Naive B cell (primary cell): ENCODE results near the gene PTPN6. TPM values are rescaled to one million over a fixed set of nuclear protein-coding genes. Genes with fewer than 3 reads are reported as not detected.

Experiments used
- ATAC-seq, 2 donors: fragments of 150-1000 bp; cut with Tn5 transposase; 2 replicates each; pipeline ENCODE4 v1.10.0; 2021; ENCODE audit warnings: low read depth in 2 of 2, mild to moderate bottlenecking in 2 of 2, moderate library complexity in 2 of 2
- DNase-seq: peaks from one replicate; pipeline ENCODE4 v3.0.0; 2022
- H3K27ac Mint-ChIP-seq, 6 donors: one replicate each; pipeline ENCODE4 v1.8.0; 2020 to 2022; ENCODE audit warnings: mild to moderate bottlenecking in 6 of 6, mixed read lengths in 6 of 6, moderate library complexity in 5 of 6, inconsistent platforms in 2 of 6
- H3K27me3 Mint-ChIP-seq, 3 donors: one replicate each; pipeline ENCODE4 v1.8.0; 2021 to 2022; ENCODE audit warnings: mixed read lengths in 3 of 3, mild to moderate bottlenecking in 1 of 3
- H3K36me3 Mint-ChIP-seq, 2 donors: one replicate each; pipeline ENCODE4 v1.8.0; 2020 to 2022; ENCODE audit warnings: mixed read lengths in 2 of 2, inconsistent platforms in 1 of 2, mild to moderate bottlenecking in 1 of 2
- H3K4me1 Mint-ChIP-seq, 3 donors: one replicate each; pipeline ENCODE4 v1.8.0; 2020 to 2022; ENCODE audit warnings: mixed read lengths in 3 of 3, inconsistent platforms in 1 of 3, mild to moderate bottlenecking in 1 of 3, moderate library complexity in 1 of 3
- H3K4me3 Mint-ChIP-seq, 8 donors: one replicate each; pipeline ENCODE4 v1.8.0; 2020 to 2022; ENCODE audit warnings: mild to moderate bottlenecking in 8 of 8, mixed read lengths in 8 of 8, moderate library complexity in 8 of 8, inconsistent platforms in 2 of 8
- H3K9me3 Mint-ChIP-seq, 7 donors: one replicate each; pipeline ENCODE4 v1.8.0; 2020 to 2022; ENCODE audit warnings: mixed read lengths in 7 of 7, mild to moderate bottlenecking in 5 of 7, inconsistent platforms in 2 of 7, moderate library complexity in 1 of 7
- polyA plus RNA-seq, 6 donors: library from polyadenylated mRNA; unstranded; fragments of 300-500 nt; fragmentation: Illumina TruSeq; gene quantifications; one replicate each; pipeline ENCODE4 v1.2.3, GENCODE V29; 2021; ENCODE audit warnings: low read depth in 6 of 6

Gene PTPN6
- polyA plus RNA-seq, 6 donors from 2014 or later = 398 to 1,059 (median 612) TPM

DNA sequence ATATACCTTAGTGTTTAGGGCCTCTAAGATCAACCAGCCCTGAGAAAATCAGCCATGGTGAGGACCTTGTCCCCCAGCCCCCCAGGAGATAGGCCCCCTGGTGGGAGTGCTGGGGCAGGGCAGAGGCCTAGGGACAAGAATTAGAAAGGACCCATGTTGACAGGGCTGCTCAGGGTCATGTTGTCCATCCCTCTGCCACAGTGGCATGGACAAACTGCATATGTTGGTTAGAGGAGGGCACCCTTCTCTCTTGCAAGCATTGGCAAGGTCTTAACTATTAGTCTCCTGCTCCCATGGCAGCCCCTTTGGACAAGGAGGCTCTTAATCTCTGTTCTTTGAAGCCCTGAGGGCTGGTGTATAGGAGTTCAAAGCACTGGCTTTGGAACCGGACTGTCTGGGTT is 755 bp upstream of the PTPN6 start:
- Mint-ChIP-seq H3K27me3 (no peaks in the 10 kb centered on the region), H3K27ac (peak overlapping the region in 5 of 6 donors; percentile 95 to 98 (median 96)), H3K4me1 (peaks cover 73 to 80% (median 74%) of the 10 kb centered on the region in 3 donors), H3K36me3 (peaks cover 10 to 36% of the 10 kb centered on the region in 2 donors), H3K9me3 (no peaks in the 10 kb centered on the region), H3K4me3 (peak overlapping the region; percentile 90 to 99 (median 98))
- DNase-seq = no peak
- no peak for ATAC-seq

DNA sequence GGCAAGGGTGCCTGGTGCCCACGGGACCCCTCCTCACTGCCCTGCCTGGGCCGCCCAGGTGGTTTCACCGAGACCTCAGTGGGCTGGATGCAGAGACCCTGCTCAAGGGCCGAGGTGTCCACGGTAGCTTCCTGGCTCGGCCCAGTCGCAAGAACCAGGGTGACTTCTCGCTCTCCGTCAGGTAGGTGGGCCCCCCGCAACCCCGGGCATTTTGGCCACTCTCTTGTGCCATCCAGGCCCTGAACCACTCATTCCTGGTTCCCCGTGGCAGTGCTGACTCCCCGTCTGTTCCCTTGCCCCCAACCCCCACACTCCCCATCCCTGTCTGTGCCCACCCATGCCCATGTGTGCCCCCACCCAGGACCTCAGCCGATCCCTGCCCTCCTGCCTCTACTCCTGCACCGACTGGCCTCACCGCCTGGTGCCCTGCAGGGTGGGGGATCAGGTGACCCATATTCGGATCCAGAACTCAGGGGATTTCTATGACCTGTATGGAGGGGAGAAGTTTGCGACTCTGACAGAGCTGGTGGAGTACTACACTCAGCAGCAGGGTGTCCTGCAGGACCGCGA is 480 bp downstream of the PTPN6 start:
- peaks cover 74 to 80% (median 75%) of the 10 kb centered on the region in 3 donors for H3K4me1 Mint-ChIP-seq
- H3K27ac Mint-ChIP-seq = peak overlapping the region; percentile 39 to 98 (median 89)

DNA sequence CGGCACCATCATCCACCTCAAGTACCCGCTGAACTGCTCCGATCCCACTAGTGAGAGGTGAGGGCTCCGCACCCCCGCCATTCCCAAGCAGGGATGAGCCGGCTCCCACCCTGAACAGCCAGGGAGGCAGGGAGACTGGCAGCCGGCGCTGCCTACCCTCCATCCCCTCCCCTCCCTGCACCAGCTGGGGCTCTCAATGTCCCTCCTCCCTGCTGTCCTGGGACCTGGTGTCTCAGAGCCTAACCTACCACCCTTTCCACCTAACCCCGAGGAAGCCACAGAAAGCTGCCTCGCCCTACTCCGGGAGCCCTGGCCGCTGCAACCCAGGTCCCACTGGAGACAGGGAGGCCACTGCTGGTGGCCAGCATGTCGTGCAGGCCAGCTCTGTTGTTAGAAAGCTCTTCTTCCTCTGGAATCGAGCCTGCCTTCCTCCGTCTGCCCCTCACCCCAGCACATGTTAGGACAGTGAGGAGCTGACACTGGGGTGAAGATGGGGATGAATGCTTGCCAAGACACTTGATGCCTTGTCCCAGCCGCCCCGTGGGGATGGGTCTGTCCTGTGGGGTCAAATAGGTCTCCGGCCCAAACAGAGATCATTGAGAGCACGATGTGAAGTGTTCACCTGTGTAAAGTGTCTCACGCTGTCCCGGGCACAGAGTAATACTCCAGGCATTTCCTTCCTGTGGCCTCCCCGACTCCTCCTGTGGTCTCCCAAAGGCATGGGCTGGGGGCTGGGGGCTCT is 1.1 kb downstream of the PTPN6 start:
- H3K4me1 Mint-ChIP-seq = peaks cover 74 to 80% (median 76%) of the 10 kb centered on the region in 3 donors
- peaks cover 10 to 55% of the 10 kb centered on the region in 2 donors for H3K36me3 Mint-ChIP-seq
- H3K27ac Mint-ChIP-seq = peak overlapping the region; percentile 71 to 98 (median 98)
- no peak for ATAC-seq
- peak overlapping the region; percentile 90 to 99 (median 98) for H3K4me3 Mint-ChIP-seq
- DNase-seq = no peak
- no peaks in the 10 kb centered on the region for H3K9me3 Mint-ChIP-seq
- H3K27me3 Mint-ChIP-seq = no peaks in the 10 kb centered on the region

More for the DNA sequence above, 480 bp downstream of the PTPN6 start:
- no peak for DNase-seq
- no peak for ATAC-seq
- Mint-ChIP-seq H3K27me3 (no peaks in the 10 kb centered on the region), H3K4me3 (peak overlapping the region; percentile 90 to 99 (median 98)), H3K36me3 (peaks cover 10 to 48% of the 10 kb centered on the region in 2 donors), H3K9me3 (no peaks in the 10 kb centered on the region)

DNA sequence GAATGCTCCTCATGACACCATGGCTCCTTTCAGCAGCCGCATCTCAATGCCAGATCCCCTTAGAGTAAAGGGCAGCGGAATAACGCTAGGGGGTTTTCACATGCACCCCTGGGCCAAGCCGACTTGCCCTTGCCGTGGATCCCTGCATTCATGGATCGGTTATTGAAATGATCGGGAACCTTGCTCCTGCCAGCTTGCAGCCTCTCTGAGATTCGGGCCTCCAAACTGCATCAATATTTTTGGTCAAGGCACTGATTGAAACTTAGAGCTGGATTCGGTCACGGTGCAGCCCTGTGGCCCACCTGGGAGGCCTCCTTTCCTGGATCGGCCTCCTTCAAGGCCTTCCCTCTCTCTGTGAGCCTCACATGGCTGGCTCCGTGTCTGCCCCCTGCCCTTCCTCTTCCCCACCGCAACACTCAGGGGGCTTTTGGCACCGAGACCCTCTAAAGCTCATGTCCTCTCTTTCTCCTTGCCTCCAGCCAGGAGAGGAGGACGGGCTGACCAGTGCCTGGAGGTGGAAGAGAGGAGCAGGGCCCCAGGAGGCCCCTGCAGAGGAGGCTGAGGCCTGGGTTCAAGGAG is 1.8 kb downstream of the PTPN6 start:
- ATAC-seq (no peak), DNase-seq (no peak)
- no peaks in the 10 kb centered on the region for H3K27me3 Mint-ChIP-seq
- H3K4me3 Mint-ChIP-seq = peak overlapping the region; percentile 90 to 99 (median 98)
- no peaks in the 10 kb centered on the region for H3K9me3 Mint-ChIP-seq
- peaks cover 70 to 80% (median 73%) of the 10 kb centered on the region in 3 donors for H3K4me1 Mint-ChIP-seq
- peaks cover 10 to 56% of the 10 kb centered on the region in 2 donors for H3K36me3 Mint-ChIP-seq
- H3K27ac Mint-ChIP-seq = peak overlapping the region; percentile 53 to 98 (median 98)

DNA sequence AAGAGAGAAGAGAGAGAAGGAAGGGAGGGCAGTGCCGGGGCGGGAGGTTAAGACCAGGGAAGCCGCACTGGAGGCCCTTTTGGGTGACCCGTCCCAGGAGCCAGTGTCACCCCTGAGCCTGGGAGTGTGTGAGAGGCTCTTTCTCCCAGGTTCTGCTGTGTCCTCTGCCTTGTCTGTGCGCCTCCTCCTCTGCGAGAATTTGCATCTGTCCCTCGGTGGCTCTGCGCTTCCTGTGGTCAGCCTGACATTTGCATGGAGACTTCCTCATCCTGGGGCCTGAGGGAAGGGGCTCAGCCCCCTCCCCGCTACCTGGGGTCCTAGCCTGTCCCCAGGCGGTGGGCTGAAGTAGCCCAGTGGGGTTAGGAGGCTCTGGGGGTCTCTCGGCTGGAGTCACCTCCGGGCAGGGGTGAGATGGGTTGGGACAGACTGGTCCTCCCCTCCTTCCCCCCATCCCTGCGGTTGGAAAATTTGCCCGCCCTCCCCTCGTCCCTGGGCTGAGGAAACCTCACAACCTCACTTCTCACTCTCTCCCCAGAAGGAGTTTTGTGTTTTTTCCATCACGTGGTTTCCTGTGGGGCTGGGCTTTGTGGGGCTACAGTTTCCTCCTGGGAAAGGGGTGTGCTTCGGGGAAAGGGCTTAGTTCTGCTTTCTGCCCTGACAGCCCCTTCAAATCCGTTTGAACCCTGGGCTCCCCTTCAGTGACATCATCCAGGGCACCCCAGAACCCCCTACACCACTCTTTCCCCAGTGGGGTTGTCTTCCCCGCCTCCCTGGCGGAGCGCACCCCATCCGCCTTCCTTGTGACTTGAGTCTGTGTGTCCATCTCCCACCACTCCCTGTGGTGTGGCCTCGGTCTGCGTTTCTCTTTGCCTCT is 2.5 kb downstream of the PTPN6 start:
- ATAC-seq = peak; percentile 50 to 57
- Mint-ChIP-seq H3K9me3 (no peaks in the 10 kb centered on the region), H3K4me1 (peaks cover 71 to 80% (median 73%) of the 10 kb centered on the region in 3 donors), H3K36me3 (peaks cover 17 to 62% of the 10 kb centered on the region in 2 donors), H3K27ac (peak overlapping the region; percentile 92 to 98 (median 98)), H3K4me3 (peak overlapping the region; percentile 90 to 99 (median 98)), H3K27me3 (no peaks in the 10 kb centered on the region)
- peak; percentile 83 for DNase-seq

DNA sequence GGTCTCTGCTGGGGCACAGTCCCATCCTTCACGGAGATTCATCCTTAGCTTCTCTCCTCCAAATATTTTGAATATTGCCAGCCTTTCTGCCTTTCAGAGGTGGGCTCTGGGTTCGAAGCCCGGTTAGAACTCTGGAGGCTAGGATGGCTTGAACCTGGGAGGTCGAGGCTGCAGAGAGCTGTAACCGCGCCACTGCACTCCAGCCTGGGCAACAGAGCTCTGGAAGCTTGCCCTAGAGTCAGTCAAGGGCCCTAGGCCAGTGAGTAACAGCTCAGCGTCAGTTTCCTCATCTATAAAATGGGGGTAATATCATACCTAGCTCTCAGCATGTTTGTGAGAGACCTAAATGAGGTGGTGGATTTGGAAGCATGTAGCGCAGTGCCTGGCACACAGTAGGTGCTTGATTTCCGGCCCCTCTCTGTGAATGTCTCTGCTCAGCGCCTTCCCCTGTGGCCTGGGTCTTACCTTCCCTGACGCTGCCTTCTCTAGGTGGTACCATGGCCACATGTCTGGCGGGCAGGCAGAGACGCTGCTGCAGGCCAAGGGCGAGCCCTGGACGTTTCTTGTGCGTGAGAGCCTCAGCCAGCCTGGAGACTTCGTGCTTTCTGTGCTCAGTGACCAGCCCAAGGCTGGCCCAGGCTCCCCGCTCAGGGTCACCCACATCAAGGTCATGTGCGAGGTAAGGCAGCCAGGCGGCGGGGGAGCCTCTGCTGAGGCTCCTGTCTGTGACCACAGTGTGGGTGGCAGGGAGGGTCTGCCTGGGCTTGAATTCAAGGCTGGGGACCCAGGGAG is 3.4 kb downstream of the PTPN6 start:
- H3K27me3 Mint-ChIP-seq = no peaks in the 10 kb centered on the region
- peaks cover 71 to 80% (median 73%) of the 10 kb centered on the region in 3 donors for H3K4me1 Mint-ChIP-seq
- no peaks in the 10 kb centered on the region for H3K9me3 Mint-ChIP-seq
- ATAC-seq = no peak
- no peak for DNase-seq
- H3K36me3 Mint-ChIP-seq = peaks cover 25 to 71% of the 10 kb centered on the region in 2 donors
- peak overlapping the region; percentile 92 to 98 (median 98) for H3K27ac Mint-ChIP-seq
- H3K4me3 Mint-ChIP-seq = peak overlapping the region; percentile 90 to 99 (median 98)

DNA sequence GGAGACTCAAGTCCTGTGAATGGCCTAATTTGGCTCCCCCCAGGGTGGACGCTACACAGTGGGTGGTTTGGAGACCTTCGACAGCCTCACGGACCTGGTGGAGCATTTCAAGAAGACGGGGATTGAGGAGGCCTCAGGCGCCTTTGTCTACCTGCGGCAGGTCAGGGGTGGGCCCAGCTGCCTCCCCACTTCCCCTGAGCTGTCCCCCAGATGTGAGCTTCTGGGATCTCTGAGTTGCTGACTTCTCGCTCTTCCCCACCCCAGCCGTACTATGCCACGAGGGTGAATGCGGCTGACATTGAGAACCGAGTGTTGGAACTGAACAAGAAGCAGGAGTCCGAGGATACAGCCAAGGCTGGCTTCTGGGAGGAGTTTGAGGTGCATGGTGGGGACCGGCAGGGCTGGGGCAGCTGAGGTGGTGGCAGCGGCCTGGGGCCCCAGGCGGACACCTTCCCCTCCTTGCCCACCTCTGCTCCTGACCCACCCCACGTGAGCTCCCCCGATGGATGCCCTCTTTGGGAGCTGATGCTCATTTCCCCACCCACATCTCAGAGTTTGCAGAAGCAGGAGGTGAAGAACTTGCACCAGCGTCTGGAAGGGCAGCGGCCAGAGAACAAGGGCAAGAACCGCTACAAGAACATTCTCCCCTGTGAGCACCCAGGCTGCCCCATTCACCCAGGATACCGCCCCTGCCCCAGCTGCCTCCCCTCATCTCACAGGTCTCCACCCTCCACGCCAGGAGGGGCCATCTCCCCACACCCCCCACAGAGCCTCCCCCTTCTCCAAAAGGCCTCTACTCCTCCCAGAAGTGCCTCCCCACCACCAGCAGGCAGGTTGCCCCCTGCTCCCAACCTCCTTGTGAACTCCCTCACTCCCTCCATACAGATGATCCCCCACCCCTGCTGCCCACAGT is 4.2 kb downstream of the PTPN6 start:
- H3K36me3 Mint-ChIP-seq = peaks cover 26 to 74% of the 10 kb centered on the region in 2 donors
- no peak for ATAC-seq

DNA sequence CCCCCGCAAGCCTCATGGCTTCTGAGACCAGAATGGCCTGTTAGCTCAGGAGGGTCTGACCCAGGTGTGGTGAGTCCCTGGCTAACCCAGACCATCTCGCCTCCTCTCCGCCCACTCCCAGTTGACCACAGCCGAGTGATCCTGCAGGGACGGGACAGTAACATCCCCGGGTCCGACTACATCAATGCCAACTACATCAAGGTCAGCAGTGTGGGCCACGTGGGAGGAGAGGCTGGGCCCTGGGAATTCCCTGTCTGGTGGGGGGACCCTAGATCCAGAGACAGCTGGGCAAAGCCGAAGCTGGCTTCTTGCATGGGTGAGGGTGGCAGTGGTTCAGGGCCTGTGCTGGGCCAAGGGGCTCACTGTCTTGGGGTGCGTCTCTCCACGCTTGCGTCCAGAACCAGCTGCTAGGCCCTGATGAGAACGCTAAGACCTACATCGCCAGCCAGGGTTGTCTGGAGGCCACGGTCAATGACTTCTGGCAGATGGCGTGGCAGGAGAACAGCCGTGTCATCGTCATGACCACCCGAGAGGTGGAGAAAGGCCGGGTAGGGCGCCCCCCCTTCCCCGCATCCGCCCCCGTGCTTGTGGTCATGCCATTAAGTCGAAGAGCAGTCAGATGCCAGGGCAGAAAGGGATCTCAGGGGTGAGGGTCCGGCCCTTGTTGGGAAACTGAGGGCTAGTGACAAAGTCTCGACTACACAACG is 5.0 kb downstream of the PTPN6 start:
- Mint-ChIP-seq H3K27me3 (no peaks in the 10 kb centered on the region), H3K4me3 (peak overlapping the region; percentile 80 to 99 (median 96)), H3K4me1 (peaks cover 67 to 80% (median 72%) of the 10 kb centered on the region in 3 donors), H3K36me3 (peaks cover 27 to 82% of the 10 kb centered on the region in 2 donors), H3K9me3 (no peaks in the 10 kb centered on the region), H3K27ac (peak overlapping the region in 5 of 6 donors; percentile 90 to 98 (median 93))
- no peak for ATAC-seq
- no peak for DNase-seq

More for the DNA sequence above, 4.2 kb downstream of the PTPN6 start:
- no peaks in the 10 kb centered on the region for H3K9me3 Mint-ChIP-seq
- H3K4me1 Mint-ChIP-seq = peaks cover 67 to 80% (median 71%) of the 10 kb centered on the region in 3 donors
- H3K27ac Mint-ChIP-seq = peak overlapping the region in 5 of 6 donors; percentile 83 to 98 (median 97)
- peak overlapping the region; percentile 90 to 99 (median 98) for H3K4me3 Mint-ChIP-seq
- no peak for DNase-seq
- H3K27me3 Mint-ChIP-seq = no peaks in the 10 kb centered on the region

DNA sequence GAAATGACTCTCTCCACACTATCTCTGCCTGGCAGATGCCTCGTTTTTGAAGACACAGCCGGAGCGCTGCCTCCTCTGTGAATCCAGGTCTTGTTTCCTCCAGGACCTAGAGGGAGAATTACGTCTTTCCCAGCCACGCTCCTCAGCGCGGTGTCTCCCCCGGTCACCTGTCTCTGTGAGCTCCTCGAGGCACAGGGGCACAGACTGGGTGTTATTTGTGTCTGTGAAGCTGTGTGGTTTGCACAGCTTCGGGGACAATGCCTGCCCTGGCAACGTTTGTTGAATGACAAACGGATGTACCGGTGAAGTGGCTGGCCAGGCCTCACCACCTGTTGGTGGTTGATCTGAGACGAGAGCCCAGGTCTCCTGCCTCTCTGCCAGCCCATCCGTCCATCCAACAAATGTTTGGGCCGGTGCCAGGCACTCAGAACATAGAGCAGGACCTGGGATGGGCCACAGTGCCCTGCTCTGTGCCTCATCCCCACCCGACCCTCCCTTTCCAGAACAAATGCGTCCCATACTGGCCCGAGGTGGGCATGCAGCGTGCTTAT is 6.1 kb downstream of the PTPN6 start:
- Mint-ChIP-seq H3K9me3 (no peaks in the 10 kb centered on the region), H3K27me3 (no peaks in the 10 kb centered on the region), H3K4me3 (peak overlapping the region; percentile 80 to 99 (median 96)), H3K4me1 (peaks cover 78 to 90% (median 83%) of the 10 kb centered on the region in 3 donors), H3K27ac (peak overlapping the region; percentile 63 to 99 (median 94)), H3K36me3 (peaks cover 32 to 78% of the 10 kb centered on the region in 2 donors)
- DNase-seq (no peak), ATAC-seq (no peak)

DNA sequence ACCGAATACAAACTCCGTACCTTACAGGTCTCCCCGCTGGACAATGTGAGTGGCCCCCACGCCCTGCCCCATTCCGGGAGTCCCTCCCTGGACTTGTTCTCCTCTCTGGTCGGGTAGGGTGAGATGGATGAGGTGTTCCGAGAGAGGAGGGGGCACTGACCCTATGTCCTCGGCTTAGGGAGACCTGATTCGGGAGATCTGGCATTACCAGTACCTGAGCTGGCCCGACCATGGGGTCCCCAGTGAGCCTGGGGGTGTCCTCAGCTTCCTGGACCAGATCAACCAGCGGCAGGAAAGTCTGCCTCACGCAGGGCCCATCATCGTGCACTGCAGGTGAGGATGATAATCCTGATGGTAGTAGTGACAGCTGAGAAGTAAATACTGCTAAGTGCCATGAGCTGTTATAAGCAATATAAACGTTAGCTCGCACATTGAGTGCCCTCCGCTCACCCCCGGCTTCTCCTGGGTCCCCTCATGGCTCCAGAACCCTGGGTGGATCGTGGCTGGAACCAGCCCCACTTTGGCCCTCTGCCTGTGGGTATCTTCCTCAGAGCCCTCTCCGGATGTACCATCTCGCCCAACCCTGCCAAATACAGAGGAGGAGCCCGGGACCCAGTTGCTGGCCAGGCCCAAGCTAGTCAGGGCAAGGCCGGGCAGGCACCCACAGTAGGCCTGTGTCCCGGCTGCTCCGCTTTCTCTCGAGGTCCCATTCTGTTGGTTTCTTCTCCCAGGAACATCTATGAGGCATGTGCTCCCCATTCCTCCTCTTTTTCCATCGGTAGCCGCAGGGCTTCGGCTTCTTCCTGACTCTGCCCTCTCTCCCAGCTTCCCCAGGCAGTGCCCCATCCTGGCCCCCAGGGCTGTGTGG is 6.8 kb downstream of the PTPN6 start:
- DNase-seq = no peak
- no peak for ATAC-seq
- peaks cover 83 to 98% (median 87%) of the 10 kb centered on the region in 3 donors for H3K4me1 Mint-ChIP-seq
- no peaks in the 10 kb centered on the region for H3K9me3 Mint-ChIP-seq
- H3K27me3 Mint-ChIP-seq = no peaks in the 10 kb centered on the region
- H3K36me3 Mint-ChIP-seq = peaks cover 24 to 71% of the 10 kb centered on the region in 2 donors
- H3K27ac Mint-ChIP-seq = peak overlapping the region; percentile 98 to 100 (median 99)
- H3K4me3 Mint-ChIP-seq = peak overlapping the region; percentile 90 to 98 (median 96)
